ENCODE data around the gene CREBBP. TPM values are rescaled to one million over a fixed set of nuclear protein-coding genes. Genes with fewer than 3 reads are reported as not detected.

CREBBP gene
- total and polyA plus RNA-seq, 10 donors, result 5.8 to 153 (median 99.9) TPM

DNA sequence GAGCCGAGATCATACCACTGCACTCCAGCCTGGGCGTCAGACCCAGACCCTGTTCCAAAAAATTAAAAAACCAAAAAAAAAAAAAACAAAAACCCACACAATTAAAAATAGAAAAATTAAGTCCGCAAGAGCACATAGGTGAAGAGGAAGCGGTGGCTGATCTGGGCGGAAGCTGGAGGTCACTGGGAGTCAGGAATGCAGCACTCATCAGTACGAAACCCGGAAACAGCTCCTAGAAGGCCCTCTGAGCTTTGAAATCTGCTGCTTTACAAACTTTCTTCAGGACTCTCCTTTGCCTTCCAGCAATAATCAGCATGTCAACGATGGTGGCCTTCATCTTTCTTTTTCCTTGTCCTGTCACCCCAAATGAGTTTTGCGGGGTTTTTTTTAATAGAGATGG lies 192.7 kb downstream of the CREBBP start:
- DNase-seq, result no peak
- TF ChIP-seq, protein P1, sequence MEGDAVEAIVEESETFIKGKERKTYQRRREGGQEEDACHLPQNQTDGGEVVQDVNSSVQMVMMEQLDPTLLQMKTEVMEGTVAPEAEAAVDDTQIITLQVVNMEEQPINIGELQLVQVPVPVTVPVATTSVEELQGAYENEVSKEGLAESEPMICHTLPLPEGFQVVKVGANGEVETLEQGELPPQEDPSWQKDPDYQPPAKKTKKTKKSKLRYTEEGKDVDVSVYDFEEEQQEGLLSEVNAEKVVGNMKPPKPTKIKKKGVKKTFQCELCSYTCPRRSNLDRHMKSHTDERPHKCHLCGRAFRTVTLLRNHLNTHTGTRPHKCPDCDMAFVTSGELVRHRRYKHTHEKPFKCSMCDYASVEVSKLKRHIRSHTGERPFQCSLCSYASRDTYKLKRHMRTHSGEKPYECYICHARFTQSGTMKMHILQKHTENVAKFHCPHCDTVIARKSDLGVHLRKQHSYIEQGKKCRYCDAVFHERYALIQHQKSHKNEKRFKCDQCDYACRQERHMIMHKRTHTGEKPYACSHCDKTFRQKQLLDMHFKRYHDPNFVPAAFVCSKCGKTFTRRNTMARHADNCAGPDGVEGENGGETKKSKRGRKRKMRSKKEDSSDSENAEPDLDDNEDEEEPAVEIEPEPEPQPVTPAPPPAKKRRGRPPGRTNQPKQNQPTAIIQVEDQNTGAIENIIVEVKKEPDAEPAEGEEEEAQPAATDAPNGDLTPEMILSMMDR (IDR thresholded peaks at IDR 0.05 in 8 of 11, conservative IDR thresholded peaks at IDR 0.05 in 3 of 11), result no peak
- TF ChIP-seq POLR2AphosphoS5 (IDR thresholded peaks at IDR 0.05), result no peak
- TF ChIP-seq POLR2A (IDR thresholded peaks at IDR 0.05), result no peak
- no peaks in the 10 kb centered on the region for H3K27me3 ChIP-seq (replicated peaks in 1 of 7)
- H3K9me3 ChIP-seq, result no peaks in the 10 kb centered on the region
- H3K4me3 ChIP-seq, result no peak overlapping the region
- intact Hi-C loops (cut with DNase I; ENCODE audit: low total_unique reads), result no loop called here
- no peak overlapping the region for H3K27ac ChIP-seq
- 75 to 86% (median 84%) methylated on average over 9 of the region's 9 CpGs for WGBS, 5 donors
- peaks cover 0 to 21% (median 13%) of the 10 kb centered on the region in 6 donors for H3K4me1 ChIP-seq
- peaks cover 0 to 64% (median 33%) of the 10 kb centered on the region in 6 donors for H3K36me3 ChIP-seq

DNA sequence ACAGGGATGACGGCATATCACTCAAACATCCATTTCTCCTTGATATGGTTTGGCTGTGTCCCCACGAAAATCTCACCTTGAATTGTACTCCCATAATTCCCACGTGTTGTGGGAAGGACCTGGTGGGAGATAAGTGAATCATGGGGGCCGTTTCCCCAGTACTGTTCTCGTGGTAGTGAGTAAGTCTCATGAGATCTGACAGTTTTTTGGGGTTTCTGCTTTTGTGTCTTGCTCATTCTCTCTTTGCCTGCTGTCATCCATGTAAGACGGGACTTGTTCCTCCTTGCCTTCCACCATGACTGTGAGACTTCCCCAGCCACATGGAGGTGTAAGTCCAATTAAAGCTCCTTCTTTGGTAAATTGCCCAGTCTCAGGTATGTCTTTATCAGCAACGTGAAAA lies 193.5 kb downstream of the CREBBP start:
- H3K4me1 ChIP-seq, result peaks cover 0 to 21% (median 13%) of the 10 kb centered on the region in 6 donors
- peaks cover 0 to 72% (median 33%) of the 10 kb centered on the region in 6 donors for H3K36me3 ChIP-seq
- TF ChIP-seq POLR2A (IDR thresholded peaks at IDR 0.05) (no peak), POLR2AphosphoS5 (IDR thresholded peaks at IDR 0.05) (no peak)
- TF ChIP-seq, protein P1 (IDR thresholded peaks at IDR 0.05 in 8 of 11, conservative IDR thresholded peaks at IDR 0.05 in 3 of 11), result no peak

DNA sequence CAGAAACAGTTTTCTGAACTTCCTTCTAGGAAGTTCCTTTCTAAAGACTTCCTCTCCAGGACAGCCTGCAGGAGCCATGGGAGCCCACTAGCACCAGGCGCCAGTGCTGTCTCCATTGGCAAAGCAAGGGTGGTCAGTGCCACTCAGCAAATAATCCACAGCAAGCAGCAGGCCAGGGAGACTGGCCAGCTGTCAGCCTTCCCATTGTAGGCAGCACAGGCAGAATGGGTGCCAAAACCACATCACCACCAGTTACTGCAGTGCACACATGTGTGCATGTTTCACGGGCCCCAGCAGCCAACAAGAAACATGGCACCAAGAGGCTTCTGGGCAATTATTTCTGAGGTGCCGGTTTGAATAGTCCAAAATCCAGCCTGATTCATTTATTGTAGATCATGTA lies 199.3 kb downstream of the CREBBP start:
- peaks cover 2 to 98% (median 57%) of the 10 kb centered on the region in 6 donors for H3K36me3 ChIP-seq
- intact Hi-C loops (cut with DNase I; ENCODE audit: low total_unique reads), result no loop called here
- DNase-seq, result no peak

More for the DNA sequence above, 193.5 kb downstream of the CREBBP start:
- no peak overlapping the region for H3K27ac ChIP-seq
- no peak overlapping the region for H3K4me3 ChIP-seq
- no peaks in the 10 kb centered on the region for H3K27me3 ChIP-seq (replicated peaks in 1 of 7)
- DNase-seq, result no peak
- intact Hi-C loops (cut with DNase I; ENCODE audit: low total_unique reads), result no loop called here
- 81 to 93% (median 90%) methylated on average over 7 of the region's 7 CpGs for WGBS, 5 donors
- no peaks in the 10 kb centered on the region for H3K9me3 ChIP-seq

DNA sequence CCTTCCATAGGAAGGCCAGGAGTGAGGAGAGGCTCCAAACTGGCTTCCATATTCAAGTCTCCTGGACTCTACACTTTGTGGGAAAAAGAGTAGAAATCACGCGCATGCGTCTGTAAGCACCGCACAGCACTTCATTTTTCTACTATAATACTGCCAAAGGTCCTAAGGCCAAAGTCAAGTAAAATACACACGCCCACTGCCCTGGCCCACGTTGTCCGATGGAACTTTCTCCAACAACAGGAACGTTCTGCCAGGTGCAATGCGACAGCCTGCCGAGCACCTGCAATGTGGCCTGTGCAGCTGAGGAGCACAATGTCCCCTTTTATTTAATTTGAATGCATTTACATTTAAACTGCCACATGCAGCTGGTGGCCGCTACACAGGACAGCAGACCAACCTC lies 202.5 kb downstream of the CREBBP start:
- Histone ChIP-seq H3K4me1 (peaks cover 0 to 25% (median 6%) of the 10 kb centered on the region in 6 donors), H3K36me3 (peaks cover 2 to 98% (median 66%) of the 10 kb centered on the region in 6 donors), H3K27ac (no peak overlapping the region), H3K9me3 (no peaks in the 10 kb centered on the region), H3K27me3 (replicated peaks in 1 of 7) (no peaks in the 10 kb centered on the region), H3K4me3 (no peak overlapping the region)
- intact Hi-C loops (cut with DNase I; ENCODE audit: low total_unique reads), result no loop called here
- WGBS, 5 donors, result 93 to 96% (median 93%) methylated on average over 11 of the region's 11 CpGs
- no peak for DNase-seq
- TF ChIP-seq POLR2A (IDR thresholded peaks at IDR 0.05), result no peak
- TF ChIP-seq, protein P1 (IDR thresholded peaks at IDR 0.05 in 8 of 11, conservative IDR thresholded peaks at IDR 0.05 in 3 of 11), result no peak
- no peak for TF ChIP-seq POLR2AphosphoS5 (IDR thresholded peaks at IDR 0.05)

More for the DNA sequence above, 199.3 kb downstream of the CREBBP start:
- Histone ChIP-seq H3K27ac (no peak overlapping the region), H3K4me1 (peaks cover 0 to 15% (median 3%) of the 10 kb centered on the region in 6 donors), H3K27me3 (replicated peaks in 1 of 7) (no peaks in the 10 kb centered on the region), H3K4me3 (no peak overlapping the region), H3K9me3 (no peaks in the 10 kb centered on the region)
- no peak for TF ChIP-seq POLR2AphosphoS5 (IDR thresholded peaks at IDR 0.05)
- TF ChIP-seq POLR2A (IDR thresholded peaks at IDR 0.05), result no peak
- TF ChIP-seq, protein P1 (IDR thresholded peaks at IDR 0.05 in 8 of 11, conservative IDR thresholded peaks at IDR 0.05 in 3 of 11), result no peak
- WGBS, 5 donors, result 83 to 93% (median 92%) methylated on average over 3 of the region's 3 CpGs
